K562 (cell line): ENCODE results near the gene DGCR6. TPM values are rescaled to one million over a fixed set of nuclear protein-coding genes. Genes with fewer than 3 reads are reported as not detected.

ENCODE experiments used
- ATAC-seq: fragments of 200-7000 bp; cut with Tn5 transposase; 3 replicates; pipeline ENCODE4 v1.9.1; 2020; ENCODE audit warnings: moderate library complexity
- BruUV-seq: library from RNA; stranded (reverse); fragments of 400-500 nt; replicated peaks from 2 replicates; lab custom pipeline; 2021; lab: Mats Ljungman, UMichigan
- CTCF ChIA-PET: fragments of 300-600 bp; formaldehyde crosslinking; extraction: SDS; loops from one replicate; lab custom pipeline; 2021; ENCODE audit warnings: low intra/inter-chr PET ratio; lab: Yijun Ruan, JAX
- POLR2A ChIA-PET: fragments of 300-600, 350-650 bp; sonication (Branson Sonifier 250); formaldehyde crosslinking; extraction: SDS; loops from one replicate; lab custom pipeline; 2021; ENCODE audit warnings: antibody characterized with exemption, inconsistent platforms; lab: Yijun Ruan, JAX
- DNase-seq, 4 experiments: peaks; one replicate each; pipeline versions ENCODE4 v3.0.0 to v3.0.0-alpha.2; 2011 to 2018; ENCODE audit warnings: low spot score in 3 of 4, mixed read lengths in 3 of 4; ENCODE audit errors: extremely low read depth in 1 of 4
- FAIRE-seq: peaks from 2 replicates; lab custom pipeline; 2011; peaks lifted over from hg19 to GRCh38; lab: Jason Lieb, UNC
- H2AFZ ChIP-seq: 2 replicates; pipeline ENCODE4 v1.6.0; 2011; ENCODE audit warnings: low read depth, low read length, control low read depth, inconsistent platforms
- H3K27ac ChIP-seq: fragments of 200-600 bp; 3 replicates; pipeline ENCODE4 v1.8.0; 2011; ENCODE audit warnings: low read depth, mild to moderate bottlenecking, control low read depth, inconsistent platforms, low read length, moderate library complexity, mixed read lengths; ENCODE audit errors: extremely low read depth
- H3K27me3 ChIP-seq, 2 experiments: fragments of 300-600 bp in 1 of 2; 2 replicates in 1 of 2; 3 replicates in 1 of 2; pipeline versions ENCODE4 v1.6.0 to v1.8.0; 2011; ENCODE audit warnings: inconsistent platforms in 2 of 2, low read length in 2 of 2, mild to moderate bottlenecking in 1 of 2, mixed read lengths in 1 of 2, moderate library complexity in 1 of 2; ENCODE audit not compliant: control insufficient read depth in 2 of 2, insufficient read depth in 2 of 2
- H3K36me3 ChIP-seq: fragments of 300-600 bp; 3 replicates; pipeline ENCODE4 v1.8.0; 2011; ENCODE audit warnings: mild to moderate bottlenecking, low read length, inconsistent platforms; ENCODE audit not compliant: control insufficient read depth, insufficient read depth
- H3K4me1 ChIP-seq, 2 experiments: fragments of 200-600 bp in 1 of 2; replicated peaks in 1 of 2; 2 replicates in 1 of 2; 3 replicates in 1 of 2; pipeline versions ENCODE4 v1.5.1 to v1.8.0; 2011; ENCODE audit warnings: inconsistent platforms in 2 of 2, low read length in 2 of 2, mild to moderate bottlenecking in 1 of 2, mixed read lengths in 1 of 2, moderate library complexity in 1 of 2; ENCODE audit not compliant: control insufficient read depth in 2 of 2, insufficient read depth in 2 of 2
- H3K4me2 ChIP-seq: 2 replicates; pipeline ENCODE4 v1.6.1; 2011; ENCODE audit warnings: low read length, control low read depth, inconsistent platforms, mixed read lengths; ENCODE audit not compliant: insufficient read depth
- H3K4me3 ChIP-seq: fragments of 200-600 bp; sonication (generic), shearing (Covaris generic); 2 replicates; pipeline ENCODE4 v1.5.1; 2016; ENCODE audit warnings: control low read depth, inconsistent platforms
- H3K79me2 ChIP-seq: fragments of 200-600 bp; 3 replicates; pipeline ENCODE4 v1.8.0; 2011; ENCODE audit warnings: low read length, inconsistent platforms; ENCODE audit not compliant: control insufficient read depth, insufficient read depth
- H3K9ac ChIP-seq, 2 experiments: 2 replicates each; pipeline versions ENCODE4 v1.6.0 to v1.6.1; 2011; ENCODE audit warnings: low read depth in 2 of 2, low read length in 2 of 2, control low read depth in 1 of 2, inconsistent platforms in 1 of 2, mild to moderate bottlenecking in 1 of 2, mixed read lengths in 1 of 2; ENCODE audit not compliant: insufficient read depth in 1 of 2
- H3K9me1 ChIP-seq: one replicate; pipeline ENCODE4 v1.6.0; 2011; ENCODE audit warnings: inconsistent platforms, mild to moderate bottlenecking, low read length, moderate library complexity; ENCODE audit not compliant: control insufficient read depth, insufficient read depth
- H3K9me3 ChIP-seq: replicated peaks from 2 replicates; pipeline ENCODE4 v1.5.1; 2011; ENCODE audit warnings: low read depth, low read length, inconsistent platforms; ENCODE audit not compliant: control insufficient read depth, insufficient read depth
- H4K20me1 ChIP-seq: replicated peaks from 2 replicates; pipeline ENCODE4 v1.6.1; 2011; ENCODE audit warnings: low read length, inconsistent platforms, mixed read lengths; ENCODE audit not compliant: control insufficient read depth, insufficient read depth
- ELF2 ChIP-seq: fragments of 250-450 bp; sonication (Bioruptor Pico); IDR thresholded peaks from 2 replicates; pipeline ENCODE4 v1.5.0; 2021; ENCODE audit warnings: mild to moderate bottlenecking
- GABPA ChIP-seq: fragments of 200-800 bp; sonication (Bioruptor generic); conservative IDR thresholded peaks from 2 replicates; pipeline ENCODE4 v1.6.1; 2016; ENCODE audit warnings: low read depth, missing genetic modification characterization, missing compliant biosample characterization
- GTF2B ChIP-seq: IDR thresholded peaks from 2 replicates; pipeline ENCODE4 v1.6.1; 2011; ENCODE audit not compliant: insufficient read length; ENCODE audit errors: extremely low read depth
- GTF3C2 ChIP-seq: IDR thresholded peaks from 3 replicates; pipeline ENCODE4 v1.6.1; 2011; ENCODE audit warnings: borderline replicate concordance, mild to moderate bottlenecking, moderate library complexity; ENCODE audit not compliant: insufficient read length; ENCODE audit errors: extremely low read depth
- WGBS: fragments of 100-300 bp; shearing (Covaris generic); methylation state at CpG from one replicate; pipeline ENCODE4 v1.1.6; 2016; ENCODE audit warnings: low coverage, mixed read lengths; ENCODE audit not compliant: insufficient coverage; ENCODE audit errors: missing lambda C conversion rate; 5-methylcytosine and 5-hydroxymethylcytosine counted together
- in situ Hi-C: fragments of 300-500 bp; cut with MboI; formaldehyde crosslinking; loops from 4 replicates; pipeline ENCODE4 v1.15.0; 2018; ENCODE audit warnings: inconsistent platforms, mixed read lengths
- intact Hi-C: fragments of 100-400 bp; cut with micrococcal nuclease; formaldehyde crosslinking; loops from 2 replicates; pipeline ENCODE4 v1.14.2; 2022
- polyA plus RNA-seq, 8 experiments: library from polyadenylated mRNA; depleted of rRNA in 4 of 8; stranded (reverse) in 5 of 8; unstranded in 3 of 8; fragments of >200 nt; fragmentation: Nextera tagmentation in 2 of 8; fragmentation: Illumina TruSeq in 1 of 8; extraction: Ambion mirVana in 2 of 8; extraction: Trizol in 1 of 8; gene quantifications; 2 replicates each; pipeline versions ENCODE4 v1.2.1 to v1.2.3, GENCODE V29; 2011 to 2014; ENCODE audit warnings: inconsistent platforms in 1 of 8, missing spikeins in 1 of 8
- total RNA-seq, 7 experiments: library from RNA; depleted of rRNA in 6 of 7; stranded (reverse); fragments of >200 nt in 6 of 7; fragmentation: Illumina TruSeq in 2 of 7; extraction: Trizol in 2 of 7; gene quantifications; 2 replicates each; pipeline versions ENCODE4 v1.2.1 to v1.2.3, GENCODE V29; 2011 to 2021; ENCODE audit warnings: low replicate concordance in 1 of 7

The DGCR6 gene
- total and polyA plus RNA-seq, 9 of the 15 experiments (the other 6 are each of a cell fraction or from before 2014, with no cell fraction given) = 0.32 to 2.4 (median 1.7) TPM; not detected in 1

GRCh38 chr22:18947905-18948304 lies 41.8 kb downstream of the DGCR6 start:
- no peak overlapping the region for H2AFZ ChIP-seq
- no peaks in the 10 kb centered on the region for H3K79me2 ChIP-seq
- DNase-seq (no peak), ATAC-seq (no peak), FAIRE-seq (no peak)
- WGBS = 0% methylated on average over 10 of the region's 12 CpGs
- POLR2A ChIA-PET = no interaction called here
- peaks cover 5% of the 10 kb centered on the region; the same call in 1 of the 2 replicates for H4K20me1 ChIP-seq
- no peaks in the 10 kb centered on the region for H3K4me1 ChIP-seq
- no peaks in the 10 kb centered on the region for H3K36me3 ChIP-seq
- no peaks in the 10 kb centered on the region for H3K9me3 ChIP-seq
- H3K27ac ChIP-seq = no peak overlapping the region
- H3K27me3 ChIP-seq = peaks cover 23 to 31% of the 10 kb centered on the region in 2 experiments; a peak in 4 of 5 replicates
- intact Hi-C loops = no loop called here
- BruUV-seq = no TSS peak
- no peak overlapping the region for H3K4me3 ChIP-seq
- H3K9ac ChIP-seq = no peak overlapping the region
- TF ChIP-seq GTF2B (no peak), ELF2 (CRISPR knock-in tag) (no peak), GABPA (tag) (no peak), GTF3C2 (no peak)
- no peak overlapping the region for H3K4me2 ChIP-seq
- in situ Hi-C loops = no loop called here
- CTCF ChIA-PET = no interaction called here
- H3K9me1 ChIP-seq = peaks cover 3% of the 10 kb centered on the region
